TTC549 (cell line): ENCODE data around the gene MTHFS.
"Not testable (repeated sequence)": the region's sequence is repeated elsewhere in the genome, so short reads cannot be mapped to it uniquely, and the experiment has no call there.

Experiments
- FAIRE-seq: peaks from 2 replicates; lab custom pipeline; 2012; peaks lifted over from hg19 to GRCh38; lab: Jason Lieb, UNC

The MTHFS gene

GRCh38 chr15:79915776-79916501 is 19.1 kb upstream of the MTHFS start:
- not testable (repeated sequence) for FAIRE-seq

- FAIRE-seq, result no peak
Observed at GRCh38 chr15:79914728-79915127, 17.9 kb upstream of the MTHFS start.

DNA sequence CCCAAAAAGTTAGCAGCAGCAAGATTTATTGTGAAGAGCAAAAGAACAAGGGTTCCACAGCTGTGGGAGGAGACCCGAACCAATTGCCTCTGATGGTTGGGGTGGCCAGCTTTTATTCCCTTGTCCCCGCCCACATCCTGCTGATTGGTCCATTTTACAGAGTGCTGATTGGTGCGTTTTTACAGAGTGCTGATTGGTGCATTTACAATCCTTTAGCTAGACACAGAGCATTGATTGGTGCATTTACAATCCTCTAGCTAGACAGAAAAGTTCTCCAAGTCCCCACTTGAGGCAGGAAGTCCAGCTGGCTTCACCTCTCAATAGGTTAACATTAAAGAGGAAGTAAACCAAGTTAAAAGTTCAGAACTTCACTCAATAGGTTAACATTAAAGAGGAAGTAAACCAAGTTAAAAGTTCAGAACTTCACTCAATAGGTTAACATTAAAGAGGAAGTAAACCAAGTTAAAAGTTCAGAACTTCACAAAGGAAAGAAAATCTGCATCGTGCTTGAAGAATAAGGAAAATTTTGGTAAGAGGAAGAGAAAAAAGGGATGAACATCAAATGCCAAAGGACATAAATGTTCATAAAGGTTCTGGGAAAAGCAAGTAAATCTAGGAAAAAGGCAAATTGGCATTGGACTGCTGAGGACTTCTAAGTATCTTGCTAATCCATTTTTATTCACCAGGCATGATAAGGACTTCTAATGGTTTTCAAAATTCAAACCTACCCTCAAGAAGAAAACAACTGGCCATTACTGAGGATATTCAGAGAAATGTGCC is 12.9 kb upstream of the MTHFS start:
- not testable (repeated sequence) for FAIRE-seq

GRCh38 chr15:79904271-79904670 is 7.5 kb upstream of the MTHFS start:
- FAIRE-seq, result no peak

GRCh38 chr15:79903626-79904025 is 6.8 kb upstream of the MTHFS start:
- no peak for FAIRE-seq

GRCh38 chr15:79903144-79903543 is 6.3 kb upstream of the MTHFS start:
- FAIRE-seq, result no peak

GRCh38 chr15:79901958-79902357 is 5.1 kb upstream of the MTHFS start:
- FAIRE-seq, result no peak

- FAIRE-seq, result not testable (repeated sequence)
Observed at GRCh38 chr15:79900818-79901378, 4.1 kb upstream of the MTHFS start.

DNA sequence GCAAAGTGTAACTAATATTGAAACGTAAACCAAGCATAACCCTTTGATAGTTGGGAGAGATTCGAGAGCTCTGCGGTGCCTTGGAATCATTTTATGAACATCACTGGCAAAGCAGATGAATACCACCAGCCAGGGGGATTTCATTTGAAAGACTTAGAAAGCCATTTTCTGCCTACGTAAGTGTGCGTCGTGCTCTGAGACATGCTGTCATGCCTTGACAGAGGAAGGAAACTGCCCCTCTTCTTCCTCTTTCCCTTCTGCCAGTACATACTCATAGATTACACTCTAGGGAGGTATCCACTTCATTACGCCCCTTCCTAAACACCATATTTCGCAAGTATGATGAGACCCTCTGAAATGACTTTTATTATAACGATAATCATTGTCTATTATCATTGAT is 3.3 kb upstream of the MTHFS start:
- no peak for FAIRE-seq

GRCh38 chr15:79898786-79899185 is 2.0 kb upstream of the MTHFS start:
- not testable (repeated sequence) for FAIRE-seq

DNA sequence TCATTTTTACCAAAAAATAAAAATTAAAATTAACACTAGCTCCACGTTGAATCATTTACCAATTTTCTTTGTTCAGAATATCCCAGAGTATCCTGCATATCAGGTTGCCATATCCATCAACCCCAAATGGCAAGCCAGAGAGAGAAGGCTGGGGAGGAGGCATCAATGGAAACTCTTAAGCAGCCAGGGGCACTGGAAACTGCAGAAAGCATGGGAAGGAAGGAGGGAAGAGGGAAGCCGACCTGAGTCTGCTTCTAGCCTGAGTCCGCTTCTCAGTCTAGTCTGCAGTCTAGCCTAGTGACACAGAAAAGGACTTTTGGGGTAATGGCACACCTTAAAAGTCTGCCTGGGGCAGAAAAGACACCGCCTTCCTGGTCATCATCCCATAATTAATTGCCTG is 1.6 kb upstream of the MTHFS start:
- FAIRE-seq, result no peak

DNA sequence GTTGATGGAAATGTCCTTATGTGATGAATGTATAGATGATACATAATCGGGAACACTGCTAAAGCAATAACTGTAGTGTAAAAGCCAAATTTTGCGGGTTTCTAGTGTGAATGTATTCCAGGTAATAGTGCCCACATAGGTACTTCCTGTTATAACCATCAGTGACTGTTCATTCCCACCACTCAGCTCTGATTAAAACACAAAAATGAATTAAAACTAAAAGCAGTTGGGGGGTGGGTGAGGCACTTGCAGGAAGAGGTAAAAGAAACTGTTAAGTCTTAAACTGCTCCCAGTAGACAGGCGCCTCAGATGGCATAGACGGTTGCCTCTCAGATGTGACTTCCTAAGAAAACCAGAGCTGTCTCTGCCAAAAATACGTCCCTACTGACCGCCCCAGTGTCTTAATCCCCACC is 893 bp upstream of the MTHFS start:
- no peak for FAIRE-seq

GRCh38 chr15:79897380-79897678 is 515 bp upstream of the MTHFS start:
- no peak for FAIRE-seq

DNA sequence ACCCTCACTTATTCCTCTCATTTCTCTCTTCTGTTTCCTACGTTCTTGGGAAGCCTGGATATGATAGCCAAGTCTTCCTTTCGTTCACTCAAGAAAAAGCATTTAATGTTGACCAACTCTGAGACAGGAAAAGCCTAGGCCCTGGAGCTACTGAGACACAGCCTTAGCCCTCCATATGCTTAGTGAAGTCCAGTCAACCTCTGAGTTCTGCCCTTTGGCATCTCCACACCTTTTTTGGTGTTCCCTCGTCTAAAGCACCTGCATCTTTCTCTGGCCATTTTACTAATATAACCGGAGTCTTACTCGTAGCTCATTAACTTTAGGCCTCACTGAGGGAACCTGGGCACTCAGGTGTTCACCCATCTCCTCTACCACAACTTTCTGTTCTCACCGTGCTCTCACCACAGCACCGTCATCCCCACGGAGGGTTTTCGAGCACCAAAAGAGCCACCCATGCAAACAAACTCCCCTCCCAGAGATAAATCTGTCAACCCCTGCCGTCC is 632 bp downstream of the MTHFS start:
- no peak for FAIRE-seq

DNA sequence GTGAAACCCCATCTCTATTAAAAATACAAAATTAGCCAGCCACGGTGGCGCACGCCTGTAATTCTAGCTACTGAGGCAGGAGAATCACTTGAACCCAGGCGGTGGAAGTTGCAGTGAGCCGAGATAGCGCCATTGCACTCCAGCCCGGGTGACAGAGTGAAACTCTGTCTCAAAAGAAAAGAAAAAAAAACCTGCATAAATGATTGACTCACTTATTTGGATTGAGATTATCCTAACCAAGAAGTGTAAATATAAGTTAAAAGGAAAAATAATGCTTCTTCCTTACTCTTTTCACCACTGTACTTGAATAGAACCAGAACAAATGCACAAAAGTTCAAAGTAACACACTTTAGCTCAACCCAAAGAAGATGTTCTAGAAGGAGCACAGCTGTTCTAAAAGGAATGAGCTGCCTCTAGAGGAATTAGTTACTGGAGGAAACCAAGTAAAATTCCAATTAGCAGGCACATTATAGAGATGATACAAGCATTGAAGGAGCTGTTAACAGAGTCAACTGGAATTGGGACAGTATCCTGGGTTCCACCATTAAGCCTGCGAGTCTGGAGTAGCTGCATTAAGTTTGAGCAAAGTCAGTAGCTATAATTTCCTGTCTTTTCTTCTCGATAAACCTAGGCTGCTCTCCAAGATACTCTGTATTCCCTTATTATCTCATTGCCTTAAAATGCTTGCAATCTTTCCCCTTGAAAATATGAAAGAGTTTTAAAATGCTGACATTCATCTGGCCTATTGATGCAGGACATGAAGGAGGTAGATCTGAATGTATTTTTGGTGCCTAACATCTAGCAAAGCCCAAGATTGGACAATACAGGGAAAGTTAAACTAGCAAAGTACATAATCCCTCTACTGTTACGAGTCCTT is 9.5 kb downstream of the MTHFS start:
- FAIRE-seq, result no peak

DNA sequence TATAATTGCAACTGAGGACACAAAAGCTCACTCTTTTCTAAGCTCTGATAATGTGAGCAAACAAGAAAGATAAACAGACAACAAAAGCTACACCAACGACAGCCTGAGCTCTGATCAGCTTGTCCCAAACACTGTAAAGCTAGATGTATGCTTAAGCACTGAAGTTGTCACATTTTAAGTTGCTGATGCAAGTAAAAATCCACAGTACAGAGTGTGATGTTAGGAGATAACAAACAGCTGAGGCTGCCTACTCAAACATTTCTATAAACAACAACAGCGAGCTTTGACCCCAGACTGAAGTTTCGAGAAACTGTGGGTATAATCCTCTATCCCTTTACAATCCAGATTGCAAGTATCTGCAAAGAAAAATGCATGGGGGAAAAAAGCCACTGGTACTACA is 10.7 kb downstream of the MTHFS start:
- no peak for FAIRE-seq

DNA sequence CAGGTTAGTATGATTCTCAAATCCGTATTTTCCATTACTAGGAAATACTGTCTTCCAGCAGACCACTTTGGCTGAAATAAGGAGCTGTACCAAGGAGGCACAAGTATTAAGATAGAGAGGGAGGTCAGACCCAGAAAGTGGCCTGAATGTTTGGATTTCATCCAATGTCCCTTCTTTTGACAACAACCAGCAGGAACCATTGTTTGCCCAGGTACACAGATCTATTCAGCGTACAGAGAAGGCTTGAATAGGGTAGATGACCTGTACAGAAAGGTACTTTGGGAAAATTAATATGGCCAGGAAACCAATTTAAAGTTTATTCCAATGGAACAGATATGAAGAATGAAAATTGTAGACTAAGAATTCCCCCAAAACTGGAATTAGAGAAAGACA is 12.6 kb downstream of the MTHFS start:
- no peak for FAIRE-seq

- no peak for FAIRE-seq
Observed at GRCh38 chr15:79883579-79884203, 13.1 kb downstream of the MTHFS start.

GRCh38 chr15:79881668-79882067 is 15.1 kb downstream of the MTHFS start:
- FAIRE-seq, result no peak

- FAIRE-seq, result no peak
Observed at GRCh38 chr15:79881254-79881653, 15.6 kb downstream of the MTHFS start.

DNA sequence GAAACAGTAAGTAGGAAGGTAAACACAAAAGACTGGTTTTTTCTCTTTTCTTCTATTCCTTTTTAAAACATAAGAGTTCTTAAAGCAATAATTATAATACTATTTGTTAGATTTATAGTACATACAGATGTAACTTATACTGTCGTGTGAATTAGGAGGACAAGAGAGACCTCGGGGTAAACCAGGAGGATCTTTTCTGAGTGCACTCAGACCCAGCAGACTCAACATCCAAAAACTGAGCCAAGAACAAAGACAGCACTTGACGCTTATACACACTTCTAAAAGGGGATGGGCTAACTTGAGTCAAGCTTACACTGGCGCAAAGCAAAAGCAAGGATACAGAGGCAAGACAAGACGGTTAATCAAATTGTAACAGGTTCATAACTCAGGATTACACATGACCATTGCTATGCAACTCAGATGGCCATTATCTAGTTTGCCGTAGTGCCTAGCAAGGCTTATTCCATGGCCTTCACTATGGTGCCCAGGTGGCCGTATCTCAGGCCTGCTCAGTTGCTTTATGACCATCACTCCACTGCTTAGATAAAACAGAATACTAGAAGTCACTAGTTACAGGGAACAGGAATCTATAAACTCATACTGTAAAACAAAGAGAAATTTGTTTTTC is 18.6 kb downstream of the MTHFS start:
- no peak for FAIRE-seq

- FAIRE-seq, result no peak
Observed at GRCh38 chr15:79875213-79875612, 21.6 kb downstream of the MTHFS start.
